Measurements from ENCODE around the gene SLC6A20.

SLC6A20 gene

DNA sequence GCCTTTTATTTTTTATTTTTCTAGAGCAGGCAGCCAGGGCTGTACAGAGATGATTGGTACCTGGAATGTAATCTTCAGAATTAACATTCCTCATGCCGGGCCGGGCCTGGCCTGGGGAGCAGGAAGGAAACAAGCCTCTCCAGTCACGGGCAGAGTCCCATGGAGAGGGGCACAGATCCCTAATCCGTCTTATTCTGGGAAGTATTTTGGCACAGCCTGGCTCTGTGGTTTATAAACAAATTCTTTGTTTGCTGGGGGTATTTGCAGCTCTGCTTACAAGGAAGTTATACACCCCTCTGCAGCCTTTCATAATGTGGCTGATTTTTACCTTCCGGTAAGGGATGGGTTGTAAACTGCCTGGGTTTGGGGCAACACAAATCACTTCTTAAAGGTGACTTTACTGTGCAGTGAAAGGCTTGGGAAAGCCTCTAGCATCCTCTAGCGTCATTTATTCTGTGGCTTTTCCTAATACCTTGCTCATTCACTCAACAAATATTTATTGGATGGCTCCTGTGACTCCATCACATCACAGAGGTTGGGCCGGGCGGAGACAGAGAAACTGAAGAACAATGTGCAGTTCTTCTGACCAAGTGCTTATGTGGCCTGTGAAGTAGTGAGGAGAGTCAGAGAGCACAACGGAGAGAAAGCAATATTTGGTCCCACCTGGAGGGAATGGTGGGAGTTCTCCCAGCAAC, 2.7 kb downstream of the SLC6A20 start:
- H3K4me3 ChIP-seq, result no peak overlapping the region

GRCh38 chr3:45792516-45793172, 3.7 kb downstream of the SLC6A20 start:
- Histone ChIP-seq H3K4me3 (no peak overlapping the region), H3K27ac (no peak overlapping the region)
- TF ChIP-seq, protein P1, sequence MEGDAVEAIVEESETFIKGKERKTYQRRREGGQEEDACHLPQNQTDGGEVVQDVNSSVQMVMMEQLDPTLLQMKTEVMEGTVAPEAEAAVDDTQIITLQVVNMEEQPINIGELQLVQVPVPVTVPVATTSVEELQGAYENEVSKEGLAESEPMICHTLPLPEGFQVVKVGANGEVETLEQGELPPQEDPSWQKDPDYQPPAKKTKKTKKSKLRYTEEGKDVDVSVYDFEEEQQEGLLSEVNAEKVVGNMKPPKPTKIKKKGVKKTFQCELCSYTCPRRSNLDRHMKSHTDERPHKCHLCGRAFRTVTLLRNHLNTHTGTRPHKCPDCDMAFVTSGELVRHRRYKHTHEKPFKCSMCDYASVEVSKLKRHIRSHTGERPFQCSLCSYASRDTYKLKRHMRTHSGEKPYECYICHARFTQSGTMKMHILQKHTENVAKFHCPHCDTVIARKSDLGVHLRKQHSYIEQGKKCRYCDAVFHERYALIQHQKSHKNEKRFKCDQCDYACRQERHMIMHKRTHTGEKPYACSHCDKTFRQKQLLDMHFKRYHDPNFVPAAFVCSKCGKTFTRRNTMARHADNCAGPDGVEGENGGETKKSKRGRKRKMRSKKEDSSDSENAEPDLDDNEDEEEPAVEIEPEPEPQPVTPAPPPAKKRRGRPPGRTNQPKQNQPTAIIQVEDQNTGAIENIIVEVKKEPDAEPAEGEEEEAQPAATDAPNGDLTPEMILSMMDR (IDR thresholded peaks at IDR 0.05), result no peak
- DNase-seq (ENCODE audit: low spot score), result peak; percentile 50

More for the DNA sequence above, 2.7 kb downstream of the SLC6A20 start:
- TF ChIP-seq, protein P1 (IDR thresholded peaks at IDR 0.05), result no peak
- no peak overlapping the region for H3K27ac ChIP-seq
- DNase-seq (ENCODE audit: low spot score), result peak; percentile 19

GRCh38 chr3:45792036-45792435, 4.3 kb downstream of the SLC6A20 start:
- no peak for DNase-seq (ENCODE audit: low spot score)
- TF ChIP-seq, protein P1 (IDR thresholded peaks at IDR 0.05), result no peak

GRCh38 chr3:45790596-45790995, 5.7 kb downstream of the SLC6A20 start:
- TF ChIP-seq, protein P1 (IDR thresholded peaks at IDR 0.05), result no peak
- Histone ChIP-seq H3K27ac (no peak overlapping the region), H3K4me3 (no peak overlapping the region)
- no peak for DNase-seq (ENCODE audit: low spot score)

More at GRCh38 chr3:45792036-45792435, 4.3 kb downstream of the SLC6A20 start:
- H3K4me3 ChIP-seq, result no peak overlapping the region
- H3K27ac ChIP-seq, result no peak overlapping the region

- no peak overlapping the region for H3K4me3 ChIP-seq
- no peak overlapping the region for H3K27ac ChIP-seq
- TF ChIP-seq, protein P1 (IDR thresholded peaks at IDR 0.05), result no peak
- DNase-seq (ENCODE audit: low spot score), result no peak
Observed at GRCh38 chr3:45789235-45789812, 7.0 kb downstream of the SLC6A20 start.

GRCh38 chr3:45787551-45787950, 8.8 kb downstream of the SLC6A20 start:
- TF ChIP-seq, protein P1 (IDR thresholded peaks at IDR 0.05), result no peak
- no peak overlapping the region for H3K4me3 ChIP-seq
- no peak overlapping the region for H3K27ac ChIP-seq
- DNase-seq (ENCODE audit: low spot score), result no peak
